GM10266 (cell line): ENCODE data around the gene EIPR1.

ENCODE experiments used
- DNase-seq: peaks from one replicate; pipeline ENCODE4 v3.0.0; 2012; ENCODE audit errors: extremely low spot score
- TF ChIP-seq, protein P1 (sequence below): IDR thresholded peaks from 2 replicates; pipeline ENCODE4 v1.5.1; 2012; ENCODE audit warnings: mild to moderate bottlenecking, low read depth; ENCODE audit not compliant: control insufficient read depth, insufficient read depth; ENCODE audit errors: missing control alignments

Gene EIPR1

DNA sequence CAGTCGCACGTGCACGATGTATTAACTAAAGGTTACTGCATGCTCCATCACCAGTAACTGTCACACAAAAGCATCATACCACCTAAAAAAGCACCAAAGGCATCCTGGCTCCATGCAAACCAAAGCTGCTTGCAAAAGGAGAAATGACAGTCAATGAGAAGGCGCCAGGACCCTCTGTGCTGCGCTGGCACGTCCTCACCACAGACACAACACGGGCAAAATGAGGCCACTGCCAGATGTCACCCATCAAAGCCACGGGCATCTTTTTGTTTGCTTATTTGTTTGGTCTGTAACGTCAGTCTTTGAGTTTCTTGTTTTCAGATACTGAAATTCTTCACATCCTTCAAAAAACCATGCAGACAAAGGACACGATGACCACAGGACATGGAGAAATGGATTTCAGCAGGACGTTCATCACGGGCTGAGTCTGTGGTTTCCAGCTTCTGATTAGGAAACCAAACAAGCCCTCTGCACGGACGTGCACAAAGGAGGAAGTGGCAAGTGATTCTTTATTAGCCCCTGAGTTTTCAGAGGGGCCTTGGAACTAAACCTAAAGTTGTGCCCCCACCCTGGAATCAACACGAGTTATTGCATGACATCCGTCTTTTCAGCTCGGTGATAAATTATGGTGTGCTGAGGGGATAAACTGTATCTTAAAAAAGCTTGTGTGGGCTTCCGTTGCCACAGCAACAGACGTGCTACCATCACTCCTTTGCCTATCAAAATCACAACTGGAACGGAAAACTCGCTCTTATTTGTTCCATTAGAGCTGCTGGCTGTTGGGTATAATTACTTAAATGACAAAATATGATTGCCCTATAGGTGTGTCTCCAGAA, 181.8 kb downstream of the EIPR1 start:
- DNase-seq: no peak
- TF ChIP-seq, protein P1, sequence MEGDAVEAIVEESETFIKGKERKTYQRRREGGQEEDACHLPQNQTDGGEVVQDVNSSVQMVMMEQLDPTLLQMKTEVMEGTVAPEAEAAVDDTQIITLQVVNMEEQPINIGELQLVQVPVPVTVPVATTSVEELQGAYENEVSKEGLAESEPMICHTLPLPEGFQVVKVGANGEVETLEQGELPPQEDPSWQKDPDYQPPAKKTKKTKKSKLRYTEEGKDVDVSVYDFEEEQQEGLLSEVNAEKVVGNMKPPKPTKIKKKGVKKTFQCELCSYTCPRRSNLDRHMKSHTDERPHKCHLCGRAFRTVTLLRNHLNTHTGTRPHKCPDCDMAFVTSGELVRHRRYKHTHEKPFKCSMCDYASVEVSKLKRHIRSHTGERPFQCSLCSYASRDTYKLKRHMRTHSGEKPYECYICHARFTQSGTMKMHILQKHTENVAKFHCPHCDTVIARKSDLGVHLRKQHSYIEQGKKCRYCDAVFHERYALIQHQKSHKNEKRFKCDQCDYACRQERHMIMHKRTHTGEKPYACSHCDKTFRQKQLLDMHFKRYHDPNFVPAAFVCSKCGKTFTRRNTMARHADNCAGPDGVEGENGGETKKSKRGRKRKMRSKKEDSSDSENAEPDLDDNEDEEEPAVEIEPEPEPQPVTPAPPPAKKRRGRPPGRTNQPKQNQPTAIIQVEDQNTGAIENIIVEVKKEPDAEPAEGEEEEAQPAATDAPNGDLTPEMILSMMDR: no peak

- DNase-seq: no peak
- TF ChIP-seq, protein P1: no peak
Measured at GRCh38 chr2:3194828-3195227, 182.8 kb downstream of the EIPR1 start.

GRCh38 chr2:3193443-3194330, 183.9 kb downstream of the EIPR1 start:
- TF ChIP-seq, protein P1: no peak
- no peak for DNase-seq

DNA sequence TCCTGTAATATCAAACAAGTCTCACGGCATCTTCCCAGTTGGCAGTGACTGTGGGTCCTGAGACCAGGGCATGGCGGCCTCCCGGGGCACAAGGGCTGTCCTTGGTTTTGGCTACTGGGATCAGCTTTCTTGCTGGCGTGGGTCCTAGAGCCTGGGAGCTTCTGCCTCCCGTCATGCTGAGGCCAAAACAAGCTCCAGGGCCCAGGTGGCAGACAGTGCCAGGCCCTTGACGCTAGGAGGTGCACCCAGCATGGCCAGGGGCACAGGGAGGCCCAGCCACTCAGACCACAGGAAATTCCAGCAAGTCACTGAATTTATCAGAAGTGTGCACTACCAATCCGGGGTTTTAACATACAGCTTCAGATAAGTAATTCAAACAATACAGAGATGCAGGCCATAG, 184.7 kb downstream of the EIPR1 start:
- no peak for DNase-seq
- TF ChIP-seq, protein P1: no peak

DNA sequence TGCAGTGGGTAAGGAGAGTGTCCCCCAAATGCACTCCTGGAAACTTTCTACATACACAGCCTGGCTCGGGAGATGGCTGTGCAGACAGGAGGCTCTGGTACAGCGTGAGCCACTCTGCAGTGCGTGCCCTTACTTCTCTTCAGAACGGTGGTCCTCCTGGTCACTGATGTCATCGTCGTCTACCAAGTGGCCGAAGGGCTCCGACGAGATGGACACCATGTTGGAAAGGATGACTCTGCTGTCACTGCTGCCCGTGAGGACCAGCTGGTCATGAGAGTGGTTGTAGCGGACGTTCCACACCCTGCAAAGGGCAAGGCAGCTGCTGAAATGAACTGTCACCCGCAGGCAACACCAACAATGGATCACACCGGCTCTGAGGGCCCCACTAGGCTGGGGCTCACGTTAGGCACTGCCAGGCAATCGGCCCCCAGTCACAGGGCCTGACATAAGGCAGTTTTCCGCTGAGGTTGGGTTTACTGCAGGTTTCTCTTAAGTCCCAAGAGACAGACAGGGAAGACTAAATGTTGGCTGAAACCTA, 185.3 kb downstream of the EIPR1 start:
- TF ChIP-seq, protein P1: no peak
- no peak for DNase-seq

GRCh38 chr2:3189961-3190360, 187.7 kb downstream of the EIPR1 start:
- TF ChIP-seq, protein P1: no peak
- peak; percentile 57 for DNase-seq
